Measurements from ENCODE around the gene AKTIP.

- no peak for TF ChIP-seq GATA3 (IDR thresholded peaks at IDR 0.05; ENCODE audit: low read depth, low read length)
- TF ChIP-seq GATA2 (IDR thresholded peaks at IDR 0.05; ENCODE audit: low read depth, low read length): no peak
These were observed 34.6 kb upstream of the AKTIP start for GRCh38 chr16:53537626-53538025.
